ENCODE measurements around the gene ATG12.

DNA sequence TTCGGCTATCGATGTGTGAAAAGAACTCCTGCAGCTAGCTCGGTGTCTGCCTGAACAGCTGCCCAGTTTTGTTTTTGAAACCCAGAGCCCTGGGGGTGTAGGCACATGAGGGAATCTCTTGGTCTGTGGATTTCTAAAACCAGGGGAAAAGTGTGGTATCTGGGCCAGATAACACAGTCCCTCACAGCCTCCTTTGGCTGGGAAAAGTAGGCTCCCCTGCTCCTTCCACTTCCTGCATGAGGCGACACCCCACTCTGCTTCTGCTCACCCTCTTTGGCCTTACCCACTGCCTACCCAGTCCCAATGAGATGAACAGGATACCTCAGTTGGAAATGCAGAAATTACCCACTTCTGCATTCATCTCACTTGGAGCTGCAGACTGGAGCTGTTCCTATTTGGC is 15.4 kb downstream of the ATG12 start:
- TF ChIP-seq, protein P1, sequence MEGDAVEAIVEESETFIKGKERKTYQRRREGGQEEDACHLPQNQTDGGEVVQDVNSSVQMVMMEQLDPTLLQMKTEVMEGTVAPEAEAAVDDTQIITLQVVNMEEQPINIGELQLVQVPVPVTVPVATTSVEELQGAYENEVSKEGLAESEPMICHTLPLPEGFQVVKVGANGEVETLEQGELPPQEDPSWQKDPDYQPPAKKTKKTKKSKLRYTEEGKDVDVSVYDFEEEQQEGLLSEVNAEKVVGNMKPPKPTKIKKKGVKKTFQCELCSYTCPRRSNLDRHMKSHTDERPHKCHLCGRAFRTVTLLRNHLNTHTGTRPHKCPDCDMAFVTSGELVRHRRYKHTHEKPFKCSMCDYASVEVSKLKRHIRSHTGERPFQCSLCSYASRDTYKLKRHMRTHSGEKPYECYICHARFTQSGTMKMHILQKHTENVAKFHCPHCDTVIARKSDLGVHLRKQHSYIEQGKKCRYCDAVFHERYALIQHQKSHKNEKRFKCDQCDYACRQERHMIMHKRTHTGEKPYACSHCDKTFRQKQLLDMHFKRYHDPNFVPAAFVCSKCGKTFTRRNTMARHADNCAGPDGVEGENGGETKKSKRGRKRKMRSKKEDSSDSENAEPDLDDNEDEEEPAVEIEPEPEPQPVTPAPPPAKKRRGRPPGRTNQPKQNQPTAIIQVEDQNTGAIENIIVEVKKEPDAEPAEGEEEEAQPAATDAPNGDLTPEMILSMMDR (conservative IDR thresholded peaks at IDR 0.05) = no peak
- TF ChIP-seq ZFX (IDR thresholded peaks at IDR 0.05) = no peak

Measured in C4-2B (cell line).